A549 treated with GW870086 at 1 μM for 4 hours (cell line): Measurements from ENCODE around the gene ANLN. TPM values are rescaled to one million over a fixed set of nuclear protein-coding genes. Genes with fewer than 3 reads are reported as not detected.

Source experiments
- total RNA-seq: library from RNA; stranded (reverse); fragments of 200-300 nt; extraction: Qiagen RNA extraction; gene quantifications from 5 replicates; pipeline ENCODE4 v1.2.3, GENCODE V29; 2022; ENCODE audit warnings: low read depth

Gene ANLN
- 56.3 to 80.4 TPM (median 71.0 TPM) in 5 replicates for total RNA-seq

DNA sequence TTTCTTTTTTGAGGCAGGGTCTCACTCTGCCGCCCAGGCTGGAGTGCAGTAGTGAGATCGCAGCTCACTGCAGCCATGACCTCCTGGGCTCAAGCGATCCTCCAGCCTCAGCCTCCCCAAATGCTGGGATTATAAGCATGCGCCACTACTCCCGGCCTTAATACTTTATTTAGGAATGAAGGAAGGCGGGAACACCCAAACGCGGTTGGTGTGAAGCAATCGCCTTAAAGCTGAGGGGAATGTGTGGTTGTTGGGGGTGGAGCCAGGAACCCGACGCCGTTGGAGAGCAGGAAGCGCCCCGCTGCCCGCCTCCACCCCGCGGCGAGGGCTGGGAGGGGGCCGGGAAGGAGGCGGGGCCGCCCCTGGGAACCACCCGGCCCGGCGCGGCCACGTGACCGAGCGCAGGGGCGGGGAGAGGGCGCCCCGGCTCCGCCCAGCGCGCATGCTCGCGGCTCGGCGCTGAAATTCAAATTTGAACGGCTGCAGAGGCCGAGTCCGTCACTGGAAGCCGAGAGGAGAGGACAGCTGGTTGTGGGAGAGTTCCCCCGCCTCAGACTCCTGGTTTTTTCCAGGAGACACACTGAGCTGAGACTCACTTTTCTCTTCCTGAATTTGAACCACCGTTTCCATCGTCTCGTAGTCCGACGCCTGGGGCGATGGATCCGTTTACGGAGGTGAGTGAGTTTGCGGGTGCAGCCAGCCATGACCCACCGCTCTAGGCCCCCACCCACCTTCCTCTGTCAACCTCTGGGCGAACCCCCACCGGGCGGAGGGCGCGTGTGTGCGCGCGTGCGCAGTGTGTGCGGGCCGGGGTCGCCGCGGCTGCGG is at the start of gene ANLN:
TSS of gene ANLN (plus strand) at position 492 of the 828 bp plus-strand sequence. CDS start at position 657, 165 bp downstream.

Other genes starting within 250 kb of the ANLN start
- 57.7 to 64.9 TPM (median 61.0 TPM) in 5 replicates for gene EEPD1, start 236.6 kb upstream of the ANLN start, total RNA-seq